GM19438 (cell line): ENCODE measurements around the gene GTF2IRD1.
"Not testable (repeated sequence)": the region's sequence is repeated elsewhere in the genome, so short reads cannot be mapped to it uniquely, and the experiment has no call there.

Source experiments
- ATAC-seq: cut with Tn5 transposase; IDR thresholded peaks from one replicate; pipeline ENCODE4 v1.9.1; 2021; ENCODE audit warnings: low read depth; ENCODE audit not compliant: unreplicated experiment

Gene GTF2IRD1

DNA sequence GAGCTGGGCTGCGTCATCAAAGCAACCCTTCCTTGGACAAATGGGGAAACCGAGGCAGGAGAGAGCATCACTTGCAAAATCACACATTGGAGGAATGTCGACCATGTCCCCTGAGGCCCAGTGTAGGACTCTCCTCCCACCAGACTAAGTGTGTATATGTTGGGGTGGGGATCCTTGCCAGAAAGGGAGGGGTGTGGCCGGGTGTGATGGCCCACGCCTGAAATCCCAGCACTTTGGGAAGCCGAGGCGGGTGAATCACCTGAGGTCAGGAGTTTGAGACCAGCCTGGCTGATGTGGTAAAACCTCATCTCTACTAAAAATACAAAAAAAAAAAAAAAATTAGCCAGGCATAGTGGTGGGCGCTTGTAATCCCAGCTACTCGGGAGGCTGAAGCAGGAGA lies 23.3 kb upstream of the GTF2IRD1 start:
- ATAC-seq = not testable (repeated sequence)

DNA sequence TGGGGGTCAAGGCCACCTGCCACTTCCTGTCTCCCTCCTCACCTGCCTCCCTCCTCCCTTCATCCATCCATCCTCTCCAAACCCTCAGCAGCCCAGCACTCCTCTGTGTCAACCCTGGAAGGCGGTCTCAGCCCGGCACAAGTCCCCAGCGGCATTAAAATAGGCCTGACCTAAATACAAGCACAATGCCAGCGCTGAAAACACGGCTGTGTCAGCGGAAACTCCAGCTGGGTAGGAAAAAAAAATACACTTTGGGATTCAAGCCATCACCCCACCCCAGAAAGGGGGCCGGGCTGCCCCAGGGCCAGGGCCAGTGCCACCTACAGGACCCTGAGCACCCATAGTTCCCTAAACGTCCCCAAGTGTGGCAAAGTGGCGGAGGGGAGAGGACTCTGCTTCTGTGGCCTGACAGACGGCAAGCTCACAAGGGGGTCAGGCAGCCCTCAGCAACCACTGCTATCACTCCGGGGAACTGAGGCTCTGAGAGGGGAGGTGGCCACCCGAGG lies 22.7 kb upstream of the GTF2IRD1 start:
- ATAC-seq = no peak

DNA sequence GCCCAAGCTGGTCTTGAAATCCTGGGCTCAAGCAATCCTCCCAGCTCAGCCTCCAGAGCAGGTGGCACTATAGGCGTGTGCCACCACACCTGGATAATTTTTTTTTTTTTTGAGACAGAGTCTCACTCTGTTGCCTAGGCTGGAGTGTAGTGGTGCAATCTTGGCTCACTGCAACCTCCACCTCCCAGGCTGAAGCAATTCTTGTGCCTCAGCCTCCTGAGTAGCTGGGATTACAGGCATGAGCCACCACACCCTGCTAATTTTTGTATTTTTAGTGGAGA lies 16.5 kb upstream of the GTF2IRD1 start:
- ATAC-seq = not testable (repeated sequence)

DNA sequence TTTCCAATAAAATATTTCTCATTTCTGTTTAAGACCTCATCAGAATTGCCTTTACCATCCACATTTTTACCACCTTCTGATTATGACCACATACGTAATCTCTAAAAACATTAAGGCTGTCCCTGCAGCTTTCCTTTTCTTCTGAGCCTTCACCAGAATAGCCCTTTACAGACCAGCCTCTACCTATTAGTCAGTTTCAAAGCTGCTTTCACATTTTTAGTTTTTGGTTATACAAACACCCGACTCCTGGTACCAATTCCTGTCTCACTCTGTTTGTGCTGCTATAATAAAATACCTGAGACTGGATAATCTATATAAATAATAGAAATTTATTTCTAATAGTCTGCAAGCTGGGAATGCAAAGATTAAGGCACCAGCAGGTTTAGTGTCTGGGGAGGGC lies 15.4 kb upstream of the GTF2IRD1 start:
- no peak for ATAC-seq

DNA sequence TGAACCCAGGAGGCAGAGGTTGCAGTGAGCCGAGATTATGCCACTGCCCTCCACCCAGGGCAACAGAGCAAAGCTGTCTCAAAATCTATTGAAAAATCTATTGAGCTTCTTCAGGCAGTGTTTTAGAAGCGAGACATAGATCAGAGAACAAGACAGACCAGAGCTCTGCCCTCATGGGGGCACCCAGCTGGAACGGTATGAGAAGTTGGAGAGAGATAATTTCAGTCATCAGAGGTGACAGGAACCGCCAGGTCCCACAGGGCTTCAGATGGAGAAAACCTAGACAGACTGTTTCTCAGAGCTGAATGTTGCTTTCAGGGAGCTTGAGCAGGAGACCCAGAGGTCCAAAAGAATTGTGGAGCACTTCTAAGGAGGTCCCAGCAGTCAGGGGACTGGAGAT lies 14.2 kb upstream of the GTF2IRD1 start:
- ATAC-seq = no peak

DNA sequence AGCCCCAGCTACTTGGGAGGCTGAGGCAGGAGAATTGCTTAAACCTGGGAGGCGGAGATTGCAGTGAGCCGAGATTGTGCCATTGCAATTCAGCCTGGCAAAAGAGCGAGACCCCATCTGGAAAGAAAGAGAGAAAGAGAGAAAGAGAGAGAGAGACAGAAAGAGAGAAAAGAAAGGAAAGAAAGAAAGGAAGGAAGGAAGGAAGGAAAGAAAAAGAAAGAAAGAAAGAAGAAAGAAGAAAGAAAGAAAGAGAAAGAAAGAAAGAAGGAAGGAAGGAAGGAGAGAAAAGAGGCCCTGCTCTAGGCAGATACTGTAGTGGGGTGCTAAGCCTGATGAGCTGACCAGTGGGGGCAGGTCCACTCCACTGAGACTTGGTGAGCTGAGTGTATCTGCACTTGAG lies 13.6 kb upstream of the GTF2IRD1 start:
- not testable (repeated sequence) for ATAC-seq

DNA sequence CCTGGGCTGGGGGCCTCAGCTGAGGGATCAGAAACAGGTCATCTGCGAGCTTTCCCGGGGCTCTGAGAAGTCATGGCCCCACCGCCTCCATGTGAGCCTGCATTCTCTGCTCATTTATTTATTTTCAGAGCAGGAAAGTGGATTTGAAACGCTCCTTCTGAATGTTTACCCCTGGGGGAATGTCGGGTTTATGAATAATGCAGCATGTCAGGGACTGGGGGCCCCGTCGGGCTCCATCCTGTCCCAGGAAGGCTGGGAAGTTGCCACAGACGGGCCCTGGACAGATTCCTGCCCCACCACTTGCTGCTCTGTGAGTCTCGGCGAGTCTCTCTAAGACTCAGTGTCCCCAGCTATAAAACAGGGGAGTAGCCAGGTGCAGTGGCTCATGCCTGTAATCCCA lies 11.9 kb upstream of the GTF2IRD1 start:
- ATAC-seq = no peak

DNA sequence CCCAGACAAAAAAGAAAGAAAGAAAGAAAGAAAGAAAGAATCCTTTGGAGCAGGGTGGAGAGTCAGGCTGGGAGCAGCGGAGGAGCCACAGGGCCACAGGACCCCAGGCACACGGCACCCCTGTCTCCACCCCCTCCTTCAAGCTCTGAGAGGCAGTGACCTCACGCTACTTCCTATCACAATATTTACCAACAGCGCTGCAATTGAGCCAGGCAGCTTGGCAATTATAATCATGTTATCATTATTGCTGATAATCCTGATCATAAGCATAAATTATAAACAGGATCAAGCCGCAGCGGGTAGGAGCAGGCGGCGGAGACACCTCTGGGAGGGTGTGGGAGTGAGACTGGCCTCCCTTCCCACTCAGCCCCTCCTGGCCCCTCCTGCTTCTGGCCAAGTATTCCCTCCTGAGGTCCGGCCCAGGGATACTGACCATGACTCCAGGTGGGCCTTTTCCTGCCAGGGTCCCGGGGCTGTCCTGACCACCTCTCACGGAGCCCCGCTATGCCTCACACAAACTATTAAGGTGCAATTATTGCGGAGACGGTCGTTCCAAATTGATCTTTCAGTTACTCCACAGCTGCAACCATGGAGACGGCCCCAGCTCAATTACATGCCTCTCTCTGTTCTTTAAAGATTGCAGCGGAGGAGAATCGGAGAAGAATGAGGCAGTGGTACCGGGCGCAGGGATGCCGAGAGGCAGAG lies 10.0 kb upstream of the GTF2IRD1 start:
- no peak for ATAC-seq

DNA sequence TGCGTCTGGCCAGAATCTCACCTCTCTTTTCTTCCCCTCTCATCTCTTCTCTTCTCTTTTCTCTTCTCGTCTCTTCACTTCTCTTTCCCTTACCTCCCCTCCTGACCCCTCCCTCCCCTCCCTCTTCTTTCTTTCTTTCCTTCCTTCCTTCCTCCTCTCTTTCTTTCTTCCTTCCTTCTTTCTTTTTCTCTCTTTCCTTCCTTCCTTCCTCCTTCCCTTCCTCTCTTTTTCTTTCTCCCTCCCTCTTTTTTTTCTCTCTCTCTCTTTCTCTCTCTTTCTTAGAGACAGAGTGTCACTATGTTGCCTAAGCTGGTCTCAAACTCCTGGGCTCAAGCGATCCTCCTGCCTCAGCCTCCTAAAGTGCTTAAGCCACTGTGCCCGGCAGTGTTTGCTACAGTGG lies 4.6 kb upstream of the GTF2IRD1 start:
- no peak for ATAC-seq

DNA sequence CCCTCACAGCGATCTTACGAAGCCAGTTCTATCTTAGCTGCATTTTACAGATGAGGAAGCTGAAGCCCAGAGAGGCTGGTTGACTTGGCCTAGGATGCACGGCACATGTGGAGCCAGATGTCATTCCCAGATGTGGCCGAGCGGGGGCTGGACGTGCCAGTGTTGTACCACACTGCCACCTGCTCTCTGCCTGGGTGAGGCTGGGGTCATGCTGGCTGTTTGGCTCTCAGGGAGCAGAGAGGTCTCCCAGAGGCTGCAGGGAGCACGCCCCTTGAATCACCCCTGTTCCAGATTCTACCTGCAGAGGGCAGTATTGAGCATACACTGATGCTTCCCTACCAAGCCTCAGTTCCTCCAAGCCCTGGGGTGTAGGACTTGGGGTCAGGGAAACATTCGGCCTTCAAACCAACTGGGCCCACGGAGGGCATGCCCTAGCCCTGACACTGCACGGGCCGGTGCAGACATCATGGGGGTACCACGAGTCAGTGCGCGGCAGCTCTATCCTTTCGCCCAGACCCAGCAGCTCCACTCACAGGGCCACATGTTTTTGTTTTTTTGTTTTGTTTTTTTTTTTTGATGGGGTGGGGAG lies 3.8 kb upstream of the GTF2IRD1 start:
- no peak for ATAC-seq

DNA sequence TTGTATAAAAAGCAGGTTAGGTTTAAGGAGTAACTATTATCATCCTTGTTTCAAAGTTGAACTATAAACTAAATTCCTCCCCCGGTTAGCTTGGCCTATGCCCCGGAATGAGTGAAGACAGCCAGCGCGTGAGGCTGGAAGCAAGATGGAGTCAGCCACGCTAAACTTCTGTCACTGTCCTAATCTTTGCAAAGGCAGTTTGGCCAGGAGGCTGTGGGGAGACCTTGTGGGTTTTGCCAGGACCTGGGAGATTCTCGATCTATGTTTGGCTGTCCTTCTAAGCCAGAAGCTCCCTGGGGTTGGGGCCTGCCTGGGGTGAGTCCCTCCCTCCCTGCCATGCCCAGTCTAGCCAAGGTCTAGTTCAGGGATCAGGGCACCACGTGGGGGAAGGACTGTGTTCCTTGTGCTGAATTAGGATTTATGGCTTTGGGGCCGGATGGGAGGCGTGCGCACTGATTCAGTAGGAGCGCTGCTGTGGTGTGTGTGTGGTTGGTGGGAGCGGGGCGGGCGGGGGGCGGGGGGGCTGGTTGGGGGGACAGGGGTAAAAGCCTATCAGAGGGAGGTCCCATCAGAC lies 871 bp upstream of the GTF2IRD1 start:
- no peak for ATAC-seq

DNA sequence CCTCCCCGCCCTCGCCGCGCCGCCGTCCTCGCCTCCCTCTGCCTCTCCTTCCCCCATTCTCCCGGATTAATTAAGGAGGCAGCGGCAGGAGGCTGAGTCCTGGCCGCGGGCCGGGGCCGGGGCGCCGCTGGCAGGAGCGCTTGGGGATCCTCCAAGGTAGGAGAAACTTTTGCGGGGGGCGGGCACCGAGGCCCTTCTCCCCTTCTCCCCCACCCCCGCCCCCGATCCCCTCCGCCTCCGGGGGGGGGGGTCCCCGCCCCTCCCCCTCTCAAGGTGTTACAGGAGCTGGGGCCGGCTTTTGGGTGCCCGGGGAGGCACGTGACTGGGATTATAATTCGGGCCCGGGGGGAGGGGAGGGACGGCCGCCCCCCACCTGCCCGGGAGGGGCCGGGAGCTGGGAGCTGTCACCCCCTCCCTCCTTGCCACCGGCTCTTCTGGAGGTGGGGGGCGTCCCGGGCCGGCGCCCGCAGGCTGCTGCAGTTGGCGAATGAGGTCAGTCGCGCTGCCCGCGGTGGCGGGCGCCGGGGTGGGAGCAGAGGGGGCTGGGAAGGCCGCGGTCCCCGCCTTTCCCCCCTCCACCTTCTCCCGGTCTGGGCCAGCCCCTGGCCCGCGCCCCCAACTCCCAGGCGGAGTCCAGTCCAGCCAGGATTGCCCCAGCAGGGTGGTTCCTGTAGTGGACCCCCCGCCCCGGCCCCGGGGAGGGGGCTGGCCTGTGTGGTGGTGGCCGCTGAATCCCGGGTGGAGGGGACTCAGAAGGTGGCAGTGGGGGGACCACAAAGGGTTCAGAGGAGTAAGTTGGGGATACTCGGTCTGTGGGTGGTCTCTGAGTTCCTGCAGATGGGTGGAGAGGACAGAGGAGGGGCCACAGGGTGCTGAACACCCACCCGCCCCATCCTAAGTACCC lies 567 bp downstream of the GTF2IRD1 start:
- ATAC-seq = no peak

DNA sequence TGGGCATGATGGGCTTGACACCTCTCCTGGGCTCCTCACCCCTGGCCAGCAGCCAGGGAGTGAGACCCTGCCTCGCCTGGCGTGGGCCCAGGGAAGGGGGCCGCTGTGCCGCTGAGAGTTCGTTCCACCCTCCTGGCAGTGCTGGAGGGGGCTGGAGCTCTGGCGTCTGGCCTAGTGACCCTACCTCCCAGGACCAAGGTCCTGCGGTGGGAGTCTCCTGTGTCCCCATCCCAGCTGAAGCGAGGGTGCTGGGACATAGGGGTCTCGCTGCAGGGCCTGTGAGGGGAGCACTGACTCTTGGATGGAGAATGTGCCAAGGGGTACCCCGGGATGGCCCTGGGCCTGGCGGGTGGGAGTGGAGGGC lies 1.2 kb downstream of the GTF2IRD1 start:
- no peak for ATAC-seq

DNA sequence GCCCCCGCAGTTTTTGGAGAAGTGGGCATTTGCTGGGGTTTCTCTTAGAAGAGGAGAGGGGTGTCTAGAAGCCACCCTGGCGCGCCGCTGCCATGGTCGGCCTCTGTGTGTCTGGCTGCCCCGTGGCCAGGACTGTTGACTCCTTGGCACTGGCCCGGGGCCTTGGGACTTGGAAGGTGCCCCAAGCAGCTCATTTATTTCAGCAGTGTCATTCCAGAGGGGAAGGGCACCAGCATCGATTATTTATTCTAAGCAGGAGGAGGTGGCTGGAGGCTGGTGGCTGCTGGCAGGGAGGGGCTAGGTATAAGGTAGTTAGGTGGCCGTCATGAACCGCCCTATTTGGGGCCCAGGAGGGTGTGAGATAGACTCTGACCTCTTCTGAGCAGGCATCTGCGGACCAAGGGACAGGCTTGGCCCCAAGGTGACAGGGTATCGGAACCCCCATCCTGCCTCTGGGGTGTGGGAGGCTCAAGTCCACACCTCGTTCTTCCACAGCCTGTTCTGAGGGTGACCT lies 1.6 kb downstream of the GTF2IRD1 start:
- no peak for ATAC-seq

DNA sequence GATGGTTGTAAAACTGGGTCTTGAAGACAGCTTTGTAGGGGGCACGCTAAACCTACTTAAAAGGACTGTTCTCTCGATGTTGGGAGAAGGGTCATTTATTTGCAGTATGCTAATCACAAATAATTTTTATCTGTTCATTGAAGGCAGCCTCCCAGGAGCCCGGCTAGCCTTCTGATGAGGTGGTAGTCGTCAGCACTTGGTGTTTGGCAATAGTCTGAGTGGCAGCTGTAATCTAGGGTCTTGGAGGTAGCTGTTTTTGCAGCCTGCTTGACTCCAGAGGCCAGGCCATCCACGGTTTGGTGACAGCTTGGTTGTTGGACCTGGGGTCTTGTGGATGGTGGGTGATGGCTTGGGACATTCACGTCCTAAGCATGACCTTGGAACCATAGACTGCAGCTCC lies 2.2 kb downstream of the GTF2IRD1 start:
- no peak for ATAC-seq

DNA sequence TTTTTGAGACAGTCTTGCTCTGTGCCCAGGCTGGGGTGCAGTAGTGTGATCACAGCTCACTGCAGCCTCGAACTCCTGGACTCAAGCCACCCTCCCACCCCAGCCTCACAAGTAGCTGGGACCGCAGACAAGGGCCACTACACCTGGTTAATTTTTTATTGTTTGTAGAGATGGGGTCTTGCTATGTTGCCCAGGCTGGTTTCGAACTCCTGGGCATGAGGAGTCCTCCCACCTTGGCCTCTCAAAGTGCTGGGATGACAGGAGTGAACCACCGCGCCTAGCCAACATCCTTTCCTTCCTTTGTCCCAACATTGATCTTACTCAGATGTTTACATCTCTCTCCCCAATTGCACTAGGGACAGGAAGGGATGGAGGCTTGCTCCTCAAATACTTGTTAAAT lies 3.3 kb downstream of the GTF2IRD1 start:
- no peak for ATAC-seq

DNA sequence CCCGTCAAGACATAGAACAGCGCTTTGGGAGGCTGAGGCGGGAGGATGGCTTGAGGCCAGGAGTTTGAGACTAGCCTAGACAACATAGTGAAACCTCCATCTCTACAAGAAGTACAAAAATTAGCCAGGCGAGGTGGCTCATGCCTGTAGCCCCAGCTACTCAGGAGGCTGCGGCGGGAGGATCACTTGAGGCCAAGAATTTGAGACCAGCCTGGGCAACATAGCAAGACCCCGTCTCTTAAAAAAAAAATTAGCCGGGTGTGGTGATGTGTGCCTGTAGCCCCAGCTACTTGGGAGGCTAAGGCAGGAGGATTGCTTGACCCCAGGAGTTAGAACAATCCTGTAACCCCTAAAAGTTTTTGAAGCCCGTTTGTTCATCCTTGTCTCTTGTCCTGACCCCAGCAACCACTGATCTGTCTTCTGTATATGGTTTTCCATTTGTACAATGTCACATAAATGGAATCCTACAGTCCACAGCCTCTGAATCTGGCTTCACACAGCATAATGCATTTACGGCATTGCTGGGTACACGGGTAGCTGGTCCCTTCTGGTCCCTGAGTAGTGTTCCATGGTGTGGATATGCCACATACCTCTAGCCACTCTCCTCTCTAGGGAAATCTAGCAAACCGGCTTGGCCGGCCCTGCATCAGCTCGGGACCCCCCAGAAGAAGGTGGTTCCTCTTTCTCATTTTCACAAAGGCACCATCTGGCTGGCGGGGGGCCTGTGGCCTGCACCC lies 8.4 kb downstream of the GTF2IRD1 start:
- ATAC-seq = no peak

DNA sequence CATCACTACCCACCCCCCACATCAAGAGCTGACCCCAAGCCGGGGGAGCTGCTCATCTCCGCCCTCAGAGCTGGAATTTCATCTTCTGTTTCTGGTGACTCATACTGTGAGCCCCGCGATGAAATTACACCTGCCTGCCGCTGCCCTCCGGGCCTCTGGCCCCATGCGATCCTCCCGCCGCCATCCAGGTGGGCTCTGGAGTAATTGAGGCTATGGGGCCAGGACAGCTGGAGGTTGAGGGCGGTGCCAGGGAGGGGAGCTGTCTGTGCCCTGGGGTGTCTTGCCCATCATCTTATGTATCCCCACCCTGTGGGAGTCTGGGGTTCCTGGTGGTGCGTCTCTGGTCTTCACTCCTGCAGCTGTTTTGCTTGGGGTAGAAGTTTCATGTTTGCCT lies 9.0 kb downstream of the GTF2IRD1 start:
- ATAC-seq = no peak

DNA sequence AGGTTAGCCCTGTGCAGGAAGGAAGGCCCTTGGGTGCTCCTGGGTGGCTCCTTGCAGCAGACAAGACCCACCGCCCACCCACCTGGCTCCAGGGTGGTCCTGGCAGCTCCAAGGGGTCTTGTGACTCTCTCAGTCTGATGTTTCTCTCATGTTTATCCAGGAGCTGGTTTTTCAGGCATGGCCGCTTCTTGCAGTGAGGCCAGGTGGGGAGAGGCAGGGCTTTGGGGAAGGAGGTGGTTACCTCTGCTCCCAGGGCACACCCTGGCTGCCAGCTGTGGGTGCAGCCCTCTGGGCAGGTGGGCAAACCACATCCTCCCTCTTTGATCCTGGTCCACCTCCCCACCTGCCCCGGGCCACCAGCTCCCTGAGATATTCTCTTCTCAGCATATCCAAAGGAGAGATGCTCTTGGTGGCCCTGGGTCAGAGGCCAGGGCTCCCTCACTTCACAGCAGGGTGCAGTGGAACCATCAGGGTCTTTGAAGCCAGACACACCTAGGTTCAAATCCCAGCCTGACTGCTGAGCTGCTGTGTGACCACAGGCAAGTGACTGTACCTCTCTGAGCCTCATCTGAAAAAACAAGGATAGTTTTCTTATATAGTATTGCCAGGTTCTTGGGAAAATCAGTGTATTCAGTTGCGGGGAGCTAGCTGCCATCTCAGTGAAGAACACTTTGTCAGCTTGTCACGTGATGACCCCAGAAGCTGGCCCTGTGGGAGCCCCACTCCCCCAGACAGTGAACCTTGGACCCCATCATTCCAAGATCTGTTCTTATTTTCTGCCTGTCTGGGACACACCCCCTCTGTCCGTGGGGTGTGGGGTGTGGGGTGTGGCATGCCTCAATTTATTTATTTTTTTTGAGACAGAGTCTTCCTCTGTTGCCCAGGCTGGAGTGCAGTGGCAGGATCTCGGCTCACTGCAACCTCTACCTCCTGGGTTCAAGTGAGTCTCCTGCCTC lies 11.5 kb downstream of the GTF2IRD1 start:
- ATAC-seq = no peak
